HepG2 (cell line): ENCODE measurements around the gene VARS2.

ENCODE experiments used
- POLR2A ChIP-seq, 2 experiments: IDR thresholded peaks; 2 replicates each; pipeline ENCODE4 v1.6.1; 2011; ENCODE audit warnings: low read depth in 2 of 2, low read length in 2 of 2, mild to moderate bottlenecking in 1 of 2, moderate library complexity in 1 of 2; ENCODE audit not compliant: insufficient read depth in 1 of 2
- SRF ChIP-seq: IDR thresholded peaks from 2 replicates; pipeline ENCODE4 v1.6.1; 2011; ENCODE audit warnings: mild to moderate bottlenecking, low read depth, low read length, moderate library complexity

DNA sequence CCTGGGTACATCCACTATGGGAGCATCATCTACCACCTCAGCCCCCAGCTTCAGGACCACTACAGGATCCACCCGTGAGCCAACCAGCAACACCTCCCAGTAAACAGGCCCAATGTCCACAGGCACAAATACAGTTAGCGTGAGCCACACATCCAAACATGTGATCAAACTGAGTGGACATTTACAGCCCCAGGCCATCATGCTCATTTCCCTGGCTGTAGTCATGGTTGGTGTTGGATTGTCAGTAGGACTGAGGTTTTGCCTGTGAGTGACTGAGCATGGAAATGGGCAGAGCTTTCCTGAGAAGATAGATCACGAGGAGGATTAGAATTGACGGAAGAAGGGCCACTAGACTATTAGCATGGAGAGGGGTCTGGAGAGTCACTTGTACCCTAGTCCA lies 58.8 kb downstream of the VARS2 start:
- TF ChIP-seq SRF (no peak), POLR2A (IDR thresholded peaks at IDR 0.05; ENCODE audit: insufficient read depth in 1 of 2, low read depth in 2 of 2, low read length in 2 of 2) (no peak)
